GM19395 (cell line): ENCODE measurements around the gene ZNF853.
A peak's percentile ranks its signal among the peaks of the same experiment; 100 is the strongest.

Source experiments
- ATAC-seq: cut with Tn5 transposase; IDR thresholded peaks from one replicate; pipeline ENCODE4 v1.9.1; 2021; ENCODE audit warnings: mild to moderate bottlenecking, moderate library complexity; ENCODE audit not compliant: unreplicated experiment

The ZNF853 gene

DNA sequence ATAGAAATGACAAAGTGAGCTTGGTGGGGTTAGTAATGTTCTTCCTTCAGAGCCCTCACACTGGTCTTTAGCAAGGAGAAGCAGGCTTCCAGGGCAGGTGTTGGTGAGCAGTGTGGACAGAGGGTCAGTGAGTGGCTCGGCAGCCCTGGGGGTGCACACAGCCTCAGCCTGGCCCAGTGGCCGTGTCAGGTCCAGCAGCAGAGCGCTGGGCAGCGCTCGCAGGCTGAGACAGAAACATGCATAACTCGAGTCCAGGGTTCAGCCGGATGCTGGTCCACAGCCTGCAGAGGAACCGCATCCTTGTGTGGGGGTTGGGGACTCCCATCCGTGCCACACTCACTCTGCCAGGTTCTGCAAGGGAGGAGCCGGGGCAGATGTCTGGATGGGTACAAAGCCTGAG lies 11.0 kb upstream of the ZNF853 start:
- no peak for ATAC-seq

DNA sequence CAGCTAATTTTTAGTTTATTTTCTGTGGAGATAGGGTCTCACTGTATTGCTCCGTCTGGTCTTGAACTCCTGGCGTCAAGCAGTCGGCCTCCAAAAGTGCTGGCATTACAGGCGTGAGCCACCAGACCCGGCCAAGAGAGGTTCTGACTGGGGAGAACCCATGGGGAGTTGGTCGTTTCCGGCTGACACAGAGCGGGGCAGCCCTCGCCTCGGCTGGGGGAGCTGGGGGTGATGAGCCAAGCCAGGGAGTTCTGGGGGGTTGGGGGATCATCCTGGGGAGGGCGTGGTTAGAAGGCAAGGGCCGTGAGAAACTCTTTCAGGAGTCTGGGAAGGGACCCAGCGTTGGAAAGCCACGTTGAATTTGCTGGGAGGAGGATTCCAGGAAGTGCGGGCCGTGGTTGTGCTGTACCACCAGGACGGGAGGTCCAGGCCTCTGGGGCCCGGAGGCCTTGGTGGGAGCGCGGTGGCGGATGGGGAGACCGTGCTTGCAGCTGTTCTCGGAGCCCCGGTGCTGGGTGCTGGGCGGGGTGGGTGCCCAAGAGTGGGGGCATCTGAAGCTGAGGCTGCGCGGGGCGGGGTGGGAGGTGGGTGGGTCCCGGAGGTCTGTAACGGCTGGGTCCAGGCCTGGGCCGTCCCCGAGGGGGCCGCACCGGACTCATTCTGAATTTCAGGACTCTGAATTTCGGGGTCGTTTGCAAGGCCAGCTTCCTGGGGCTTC lies 8.4 kb upstream of the ZNF853 start:
- no peak for ATAC-seq

DNA sequence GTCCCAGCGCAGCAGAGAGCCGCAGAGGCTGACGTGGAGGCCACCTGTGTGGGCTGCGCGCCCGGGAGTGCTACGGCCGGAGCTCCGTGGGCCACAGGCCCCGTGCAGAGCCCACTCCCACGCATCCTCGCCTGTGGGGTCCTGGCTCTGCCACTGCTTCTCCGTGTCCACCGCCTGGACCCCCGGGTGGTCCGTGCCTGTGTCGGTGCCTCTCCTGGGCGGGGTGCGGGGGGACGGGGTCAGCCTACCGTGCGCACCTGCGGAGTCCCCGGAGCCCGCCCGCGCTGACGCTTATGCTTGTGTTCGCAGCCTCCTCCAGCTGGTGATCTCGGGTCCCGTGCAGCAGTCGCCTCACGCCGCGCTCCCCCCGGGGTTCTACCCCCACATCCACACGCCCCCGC lies 7.8 kb upstream of the ZNF853 start:
- no peak for ATAC-seq

DNA sequence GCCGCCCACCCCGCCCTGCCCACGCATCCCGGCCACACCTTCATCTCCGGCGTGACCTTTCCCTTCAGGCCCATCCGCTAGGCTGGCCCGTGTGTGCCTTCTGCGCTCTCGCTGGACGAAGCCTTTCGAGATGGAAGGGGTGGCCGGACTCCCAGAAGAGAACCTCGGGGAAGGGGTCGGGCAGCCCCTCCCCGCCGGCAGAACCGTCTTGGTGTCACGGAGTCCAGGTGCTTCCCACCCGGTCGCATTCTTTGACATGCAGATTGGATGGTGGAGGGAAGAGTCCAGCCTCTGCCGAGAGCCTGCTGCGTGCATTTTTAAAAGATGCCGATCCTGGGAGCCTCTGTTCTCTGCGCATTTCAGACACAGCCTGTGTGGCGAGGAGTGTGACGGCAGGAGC lies 7.3 kb upstream of the ZNF853 start:
- no peak for ATAC-seq

DNA sequence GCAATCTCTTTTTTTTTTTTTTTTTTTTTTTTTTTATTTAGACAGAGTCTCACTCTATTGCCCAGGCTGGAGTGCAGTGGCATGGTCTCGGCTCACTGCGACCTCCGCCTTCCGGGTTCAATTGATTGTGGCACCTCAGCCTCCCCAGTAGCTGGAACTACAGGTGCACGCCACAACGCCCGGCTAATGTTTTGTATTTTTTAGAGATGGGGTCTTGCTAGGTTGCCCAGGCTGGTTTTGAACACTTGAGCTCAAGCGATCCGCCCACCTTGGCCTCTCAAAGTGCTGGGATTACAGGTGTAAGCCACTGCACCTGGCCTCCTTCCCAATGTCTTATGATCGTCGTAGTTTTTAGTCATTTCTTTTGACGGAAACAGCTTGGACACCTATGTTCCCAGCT lies 6.6 kb upstream of the ZNF853 start:
- no peak for ATAC-seq

DNA sequence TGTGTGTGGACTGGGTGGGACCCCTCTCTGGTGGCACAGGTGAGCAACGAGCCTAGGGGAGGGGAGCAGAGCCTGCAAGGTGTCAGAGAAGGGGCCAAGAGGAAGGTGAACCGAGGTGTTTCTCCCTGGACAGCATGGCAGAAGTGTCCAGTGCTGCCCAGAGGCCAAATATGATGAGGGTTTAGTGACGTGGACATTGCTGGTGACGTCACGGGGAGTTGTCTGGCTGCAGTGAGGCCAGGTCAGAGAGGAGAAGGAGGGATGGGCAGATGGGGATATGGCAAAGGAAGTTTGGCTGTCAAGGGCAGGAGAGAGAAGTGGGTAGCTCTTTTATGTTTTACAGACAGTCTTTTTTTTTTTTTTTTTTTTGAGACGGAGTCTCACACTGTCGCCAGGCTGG lies 2.6 kb upstream of the ZNF853 start:
- no peak for ATAC-seq

DNA sequence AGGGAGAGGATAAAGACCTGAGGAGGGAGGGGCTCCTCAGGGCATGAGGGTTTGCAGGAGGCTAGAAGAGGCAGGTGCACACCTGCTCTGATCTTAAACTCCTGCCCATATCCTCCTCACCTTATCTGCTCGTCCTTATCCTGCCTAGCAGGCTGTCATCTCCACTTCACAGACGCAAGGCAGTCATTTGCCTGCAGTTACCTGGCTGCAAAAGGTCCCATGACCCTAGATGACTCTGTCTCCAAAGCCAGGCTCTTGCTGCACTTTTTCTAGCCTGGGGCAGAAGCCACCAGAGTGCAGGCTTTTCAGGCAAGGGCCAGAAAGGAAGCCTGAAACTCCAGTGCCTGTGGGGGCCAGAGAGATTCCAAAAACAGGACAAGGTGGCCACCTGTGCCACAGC lies 1.7 kb upstream of the ZNF853 start:
- no peak for ATAC-seq

DNA sequence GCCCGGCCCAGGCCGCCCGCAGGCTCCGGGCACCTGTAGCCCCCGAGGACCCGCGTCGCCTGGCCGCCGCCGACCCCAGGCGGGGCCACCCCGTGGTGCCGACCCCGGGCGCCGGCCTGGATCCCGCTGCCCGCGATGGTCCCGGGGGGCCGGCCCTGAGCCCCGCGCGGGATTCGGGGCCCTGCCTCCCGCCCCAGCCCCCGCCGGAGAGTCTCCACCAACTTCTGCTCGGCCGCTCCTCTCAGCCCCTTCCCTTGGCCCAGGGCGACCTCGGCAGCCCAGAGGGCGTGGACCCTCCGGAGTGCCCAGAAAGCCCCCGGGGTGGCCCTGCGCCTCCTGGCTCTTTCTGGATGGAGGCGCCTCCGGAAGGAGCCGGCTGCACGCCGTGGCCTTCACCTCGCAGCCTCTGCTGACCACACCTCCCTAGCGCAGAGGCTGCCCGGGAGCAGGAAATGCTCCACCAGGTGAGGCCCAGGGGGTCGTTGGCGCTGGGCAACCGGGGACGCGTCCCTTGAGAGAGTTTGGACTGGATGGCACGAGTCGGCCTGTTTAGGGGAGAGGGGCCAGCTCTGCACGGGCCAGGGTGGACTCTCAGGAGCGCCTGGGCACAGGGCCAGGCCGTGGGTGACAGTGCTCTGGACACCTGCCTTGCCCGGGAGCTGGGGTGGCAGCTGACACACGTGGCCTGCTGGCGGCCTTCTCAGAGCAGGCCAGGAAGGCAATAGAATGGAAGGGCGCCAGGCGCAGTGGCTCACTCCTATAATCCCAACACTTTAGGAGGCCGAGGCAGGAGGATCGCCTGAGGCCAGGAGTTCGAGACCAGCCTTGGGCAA lies 529 bp downstream of the ZNF853 start:
- ATAC-seq = no peak

DNA sequence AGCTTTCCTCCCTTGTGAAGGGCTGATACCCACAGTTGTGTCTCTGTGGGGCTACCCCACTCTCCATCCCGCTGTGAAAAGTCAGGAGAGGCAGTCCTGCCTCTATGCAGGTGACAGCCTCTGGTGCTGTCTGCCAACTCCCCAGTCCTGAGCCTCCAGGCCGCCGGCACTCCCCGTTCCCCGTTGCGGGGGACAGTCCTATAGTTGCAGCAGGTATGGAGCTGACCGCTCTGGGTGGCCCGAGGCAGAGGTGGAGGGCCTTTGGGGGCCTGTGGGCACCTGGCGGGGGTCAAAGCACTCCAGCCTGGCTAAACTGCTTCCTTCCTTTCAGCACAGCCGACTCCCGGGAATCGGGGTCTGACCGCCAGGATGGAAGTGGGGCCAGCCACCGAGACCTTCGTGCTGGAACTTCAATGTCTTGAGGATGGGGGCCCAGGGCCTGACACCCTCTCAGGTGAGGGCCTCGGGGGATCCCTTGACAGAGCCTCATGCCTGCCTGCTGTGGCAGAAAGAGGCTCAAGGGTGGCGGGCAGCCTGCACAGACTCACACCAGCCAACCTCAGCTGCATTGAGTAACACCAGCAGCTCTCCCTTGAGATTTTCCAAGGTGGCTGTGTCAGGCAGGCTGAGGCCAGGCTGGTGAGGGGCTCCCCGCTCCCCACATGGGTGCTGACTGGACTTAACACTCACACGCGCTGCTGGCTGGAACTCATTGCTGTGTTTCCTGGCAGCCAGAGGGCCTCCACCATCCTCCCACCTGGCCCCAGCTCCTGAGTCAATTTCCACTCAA lies 1.6 kb downstream of the ZNF853 start:
- no peak for ATAC-seq

DNA sequence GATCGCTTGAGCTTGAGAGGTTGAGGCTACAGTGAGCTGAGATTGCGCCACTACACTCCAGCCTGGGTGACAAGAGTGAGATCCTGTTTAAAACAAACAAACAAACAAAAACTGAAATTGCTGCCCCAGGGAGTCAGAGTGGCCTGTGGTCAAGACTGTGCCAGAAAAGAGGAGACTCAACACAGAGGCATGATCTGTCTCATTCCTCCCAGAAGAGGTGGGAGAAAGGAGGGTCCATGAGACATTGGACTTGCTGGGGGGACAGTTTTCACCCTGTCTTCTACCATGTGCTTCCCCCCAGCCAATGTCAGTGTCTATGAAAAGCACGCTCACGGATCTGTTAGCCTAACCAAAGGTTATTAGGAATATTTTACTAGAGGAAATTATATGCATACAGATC lies 3.2 kb downstream of the ZNF853 start:
- no peak for ATAC-seq

DNA sequence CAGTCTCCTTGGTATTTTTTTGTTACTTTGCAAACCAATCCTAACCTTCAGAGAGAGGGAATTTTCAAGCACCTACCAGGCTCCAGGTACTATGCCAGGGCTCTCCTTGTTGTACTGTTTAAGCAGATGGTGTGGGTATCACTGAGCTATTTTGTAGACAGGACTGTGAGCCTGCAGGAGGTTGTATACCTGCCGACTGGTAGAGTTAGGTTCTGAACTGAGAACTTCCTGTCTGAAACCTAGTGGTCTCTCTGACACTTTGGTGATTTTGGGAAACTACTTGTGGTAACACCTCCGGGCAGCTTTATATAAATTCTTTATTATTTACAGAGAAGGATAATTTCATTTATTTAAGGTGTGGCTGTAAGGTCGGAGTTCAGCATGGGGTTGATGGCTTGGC lies 4.6 kb downstream of the ZNF853 start:
- ATAC-seq = no peak

DNA sequence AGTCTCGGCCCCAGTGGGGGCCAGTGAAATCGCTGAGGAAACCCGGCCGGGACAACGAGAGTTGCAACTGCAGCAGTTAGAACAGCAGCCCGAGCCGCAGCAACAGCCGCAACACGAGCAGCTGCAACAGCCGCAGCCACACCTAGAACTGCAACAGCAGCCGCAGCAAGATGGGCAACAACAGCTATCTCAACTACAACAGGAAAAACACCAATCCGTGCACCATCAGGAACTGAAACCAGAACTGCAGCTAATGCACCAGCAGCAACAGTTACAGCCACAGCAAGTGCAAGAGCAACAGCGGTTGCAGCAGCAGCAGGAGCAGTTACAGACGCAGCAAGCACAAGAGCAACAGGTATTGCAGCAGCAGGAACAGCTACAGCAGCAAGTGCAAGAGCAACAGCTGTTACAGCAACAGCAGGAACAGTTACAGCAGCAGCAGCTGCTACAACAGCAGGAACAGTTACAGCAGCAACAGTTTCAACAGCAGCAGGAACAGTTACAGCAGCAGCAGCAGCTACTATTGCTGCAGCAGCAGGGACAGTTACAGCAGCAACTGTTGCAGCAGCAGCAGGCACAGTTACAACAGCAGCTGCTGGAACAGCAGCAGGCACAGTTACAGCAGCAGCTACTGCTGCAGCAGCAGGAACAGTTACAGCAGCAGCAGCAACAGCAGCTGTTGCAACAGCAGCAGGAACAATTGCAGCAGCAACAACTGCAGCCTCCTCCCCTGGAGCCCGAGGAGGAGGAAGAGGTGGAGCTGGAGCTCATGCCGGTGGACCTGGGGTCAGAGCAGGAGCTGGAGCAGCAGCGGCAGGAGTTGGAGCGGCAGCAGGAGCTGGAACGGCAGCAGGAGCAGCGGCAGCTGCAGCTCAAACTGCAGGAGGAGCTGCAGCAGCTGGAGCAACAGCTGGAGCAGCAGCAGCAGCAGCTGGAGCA lies 6.1 kb downstream of the ZNF853 start:
- no peak for ATAC-seq

DNA sequence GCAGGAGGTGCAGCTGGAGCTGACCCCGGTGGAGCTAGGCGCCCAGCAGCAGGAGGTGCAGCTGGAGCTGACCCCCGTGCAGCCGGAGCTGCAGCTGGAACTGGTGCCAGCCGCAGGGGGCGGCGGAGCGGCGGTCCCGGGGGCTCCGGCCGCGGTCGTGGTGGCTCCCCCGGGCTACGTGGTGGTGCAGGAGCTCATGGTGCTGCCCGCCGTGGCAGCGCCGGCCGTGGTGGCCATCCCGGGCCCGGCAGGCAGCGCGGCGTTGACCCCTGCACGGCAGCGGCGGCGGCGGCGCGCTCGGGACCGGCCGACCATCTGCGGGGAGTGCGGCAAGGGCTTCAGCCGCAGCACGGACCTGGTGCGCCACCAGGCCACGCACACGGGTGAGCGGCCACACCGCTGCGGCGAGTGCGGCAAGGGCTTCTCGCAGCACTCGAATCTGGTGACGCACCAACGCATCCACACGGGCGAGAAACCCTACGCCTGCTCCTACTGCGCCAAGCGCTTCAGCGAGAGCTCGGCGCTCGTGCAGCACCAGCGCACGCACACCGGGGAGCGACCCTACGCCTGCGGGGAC lies 6.8 kb downstream of the ZNF853 start:
- no peak for ATAC-seq

DNA sequence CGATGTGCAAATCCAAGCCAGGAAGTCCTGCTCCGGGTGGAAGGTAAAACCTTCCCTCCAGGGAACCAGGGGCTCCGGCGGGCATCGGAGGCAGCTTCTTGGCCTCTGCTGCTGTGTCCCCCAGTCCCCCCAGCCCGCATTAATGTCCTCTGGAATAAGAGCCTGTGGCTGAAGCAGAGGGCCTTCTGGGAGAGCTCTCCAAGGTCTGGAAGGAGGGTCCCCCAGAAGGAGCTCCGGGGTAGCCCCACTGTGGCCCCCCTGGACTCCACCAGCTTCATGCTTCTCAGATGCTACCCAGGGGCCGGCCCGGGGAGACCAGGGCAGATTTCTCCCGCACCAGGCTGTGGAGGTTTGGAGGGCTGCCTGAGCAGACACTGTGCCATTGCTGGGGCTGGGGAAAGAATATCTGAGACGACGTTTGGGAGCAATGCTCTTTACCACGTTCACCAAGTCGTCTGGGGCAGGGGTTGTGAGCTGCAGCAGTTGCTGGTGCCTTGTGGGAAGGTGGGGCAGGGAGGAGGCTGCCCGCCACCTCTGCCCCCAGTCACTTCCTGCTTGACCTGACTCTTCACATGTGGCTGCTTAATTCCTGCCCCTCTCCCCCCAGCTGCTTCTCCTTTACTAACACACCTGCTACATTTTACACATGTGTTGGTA lies 8.3 kb downstream of the ZNF853 start:
- ATAC-seq = peak; percentile 56

DNA sequence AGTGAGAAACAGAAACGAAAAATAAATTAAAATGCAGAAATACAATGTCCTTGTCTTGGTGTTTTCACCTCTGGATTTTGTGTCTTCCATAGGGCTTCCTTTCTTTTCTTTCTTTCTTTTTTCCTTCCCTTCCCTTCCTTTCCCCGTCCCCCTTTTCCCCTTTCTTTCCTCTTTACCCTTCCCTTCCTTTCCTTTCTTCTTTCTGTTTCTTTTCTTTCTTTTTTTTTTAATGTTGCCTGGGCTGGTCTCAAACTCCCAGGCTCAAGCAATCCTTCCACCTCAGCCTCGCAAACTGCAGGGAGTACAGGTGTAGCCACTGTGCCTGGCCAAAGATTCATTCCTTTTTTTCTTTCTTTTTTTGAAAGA lies 8.8 kb downstream of the ZNF853 start:
- no peak for ATAC-seq

DNA sequence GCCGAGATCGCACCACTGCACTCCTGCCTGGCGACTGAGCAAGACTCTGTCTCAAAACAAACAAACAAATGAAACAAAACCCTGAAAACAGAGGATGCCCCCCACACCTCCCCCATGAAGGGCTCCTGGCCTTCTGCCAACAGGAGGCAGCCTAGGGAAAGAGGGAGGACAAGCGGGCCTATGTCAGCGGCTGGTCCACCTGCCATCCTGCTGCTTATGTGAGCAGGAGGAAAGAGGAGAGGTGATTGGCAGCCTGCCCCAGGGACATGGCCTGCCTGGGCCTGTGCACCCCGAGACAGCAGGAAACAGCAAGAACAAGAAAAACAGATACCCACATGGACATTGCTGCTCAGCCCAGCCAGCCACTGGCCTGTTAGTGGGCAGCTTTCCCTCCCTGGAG lies 12.6 kb downstream of the ZNF853 start:
- ATAC-seq = no peak

DNA sequence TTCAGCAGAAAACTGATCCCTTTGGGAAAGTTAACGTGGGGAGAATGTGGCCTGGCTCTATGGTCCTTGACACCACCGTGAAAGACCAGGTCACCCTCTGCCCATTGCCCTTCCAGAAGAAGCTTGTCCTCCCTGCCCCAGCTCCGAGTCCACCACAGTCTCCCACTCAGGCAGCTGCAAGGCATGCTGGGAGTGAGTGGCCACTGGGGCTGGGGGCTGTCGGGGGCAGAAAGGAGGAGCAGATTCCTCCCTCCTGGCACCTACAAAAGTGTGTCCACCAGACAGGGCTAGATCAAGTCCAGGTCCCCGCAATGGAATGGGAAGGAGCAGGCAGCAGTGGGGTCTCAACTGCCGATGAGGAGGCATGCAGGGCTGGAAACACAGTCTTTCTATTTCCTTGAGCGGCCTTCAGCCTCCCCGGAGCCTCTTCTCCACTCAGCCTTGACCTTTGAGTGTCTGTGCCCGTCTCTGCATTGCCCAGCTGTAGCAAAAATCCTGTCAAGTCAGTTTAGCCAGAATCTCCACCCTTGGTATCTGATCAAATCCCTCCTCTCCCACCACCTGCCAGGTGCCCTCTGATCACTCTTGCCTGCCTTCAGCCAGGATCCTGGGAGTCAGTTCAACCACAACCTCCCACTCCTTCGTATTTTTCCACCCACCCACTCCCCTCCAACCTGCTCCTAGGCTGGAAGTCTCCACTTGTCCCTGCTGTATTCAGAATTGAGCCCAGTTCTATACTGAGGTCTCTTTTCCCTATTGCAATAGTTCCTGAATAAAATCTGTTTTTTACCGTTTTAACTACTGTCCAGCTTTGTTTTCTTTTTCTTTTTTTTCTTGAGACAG lies 14.8 kb downstream of the ZNF853 start:
- ATAC-seq = no peak

DNA sequence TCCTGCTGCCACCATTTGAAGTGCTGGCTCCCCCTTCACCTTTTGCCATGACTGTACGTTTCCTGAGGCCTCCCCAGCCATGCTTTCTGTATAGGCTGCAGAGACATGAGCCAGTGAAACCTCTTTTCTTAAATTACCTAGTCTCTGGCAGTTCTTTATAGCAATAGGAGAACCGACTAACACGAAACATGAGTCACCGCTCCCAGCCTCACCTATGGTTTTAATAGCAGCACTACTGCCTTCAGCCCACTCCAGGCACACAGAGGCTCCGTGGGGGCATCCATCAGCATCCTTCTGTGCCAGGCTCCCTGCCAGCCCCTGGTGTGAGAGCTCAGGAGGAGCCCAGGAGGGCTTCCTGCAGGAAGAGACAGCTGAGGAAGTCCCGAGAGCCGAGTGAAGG lies 16.2 kb downstream of the ZNF853 start:
- no peak for ATAC-seq

DNA sequence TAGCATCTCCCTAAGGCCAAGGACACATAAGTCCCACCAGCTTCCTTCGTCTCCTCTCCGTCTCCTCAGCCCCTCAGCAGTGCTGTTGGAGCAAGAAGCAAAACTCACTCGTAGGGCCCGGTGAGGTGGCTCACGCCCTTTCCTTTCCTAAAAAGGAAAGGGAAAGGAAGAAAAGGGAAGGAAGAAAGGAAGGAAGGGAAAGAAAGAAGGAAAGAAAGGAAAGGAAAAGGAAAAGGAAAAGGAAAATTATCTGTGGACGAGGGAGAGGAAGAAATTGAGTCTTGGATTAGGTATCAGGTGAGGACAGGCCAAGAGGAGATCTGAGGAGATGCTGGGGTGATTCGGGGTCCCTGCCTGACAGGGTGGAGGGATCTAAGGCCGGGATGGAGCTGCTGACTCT lies 18.6 kb downstream of the ZNF853 start:
- no peak for ATAC-seq
